ENCODE data around the gene KLHL36.

- no peak for TF ChIP-seq ZNF76 (CRISPR knock-in tag; IDR thresholded peaks at IDR 0.05; ENCODE audit: borderline replicate concordance)
- TF ChIP-seq CTCF (IDR thresholded peaks at IDR 0.05 in 2 of 3, conservative IDR thresholded peaks at IDR 0.05 in 1 of 3; ENCODE audit: insufficient read depth in 2 of 3, low read depth in 1 of 3, low read length in 3 of 3) = no peak
- TF ChIP-seq MLLT1 (IDR thresholded peaks at IDR 0.05) = no peak
- no peak for TF ChIP-seq PCBP1 (IDR thresholded peaks at IDR 0.05; ENCODE audit: low read depth, low read length, poor library complexity, severe bottlenecking)
- TF ChIP-seq PRPF4 (IDR thresholded peaks at IDR 0.05; ENCODE audit: insufficient read depth, low read depth, low read length, poor library complexity, severe bottlenecking) = no peak
Observed at GRCh38 chr16:84614073-84614459, 34.2 kb upstream of the KLHL36 start.
